OCI-M2 (cell line): Measurements from ENCODE around the gene TARS3.

Experiments used
- DNase-seq: peaks from one replicate; lab custom pipeline; 2025; ENCODE audit not compliant: unreplicated experiment; lab: John Stamatoyannopoulos, UW

TARS3 gene

DNA sequence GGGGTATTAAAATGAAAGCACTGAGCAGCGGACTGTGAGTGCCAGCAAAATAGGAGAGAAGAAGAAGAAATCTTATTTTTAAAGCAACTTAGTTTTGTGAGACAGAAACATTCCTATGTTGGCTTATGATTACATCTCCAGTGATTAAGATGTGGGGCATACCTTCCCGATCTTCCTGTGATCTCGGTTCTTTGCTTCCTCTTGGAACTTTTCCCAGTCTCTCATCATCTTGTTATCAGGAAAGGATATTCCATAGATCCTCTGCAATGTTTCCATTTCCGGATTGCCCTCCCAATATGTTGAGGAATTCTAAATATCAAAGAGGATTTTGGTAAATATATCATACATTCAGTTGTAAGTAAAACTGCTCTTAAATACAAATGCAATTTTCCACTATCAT, 22.2 kb downstream of the TARS3 start:
- DNase-seq, result no peak

DNA sequence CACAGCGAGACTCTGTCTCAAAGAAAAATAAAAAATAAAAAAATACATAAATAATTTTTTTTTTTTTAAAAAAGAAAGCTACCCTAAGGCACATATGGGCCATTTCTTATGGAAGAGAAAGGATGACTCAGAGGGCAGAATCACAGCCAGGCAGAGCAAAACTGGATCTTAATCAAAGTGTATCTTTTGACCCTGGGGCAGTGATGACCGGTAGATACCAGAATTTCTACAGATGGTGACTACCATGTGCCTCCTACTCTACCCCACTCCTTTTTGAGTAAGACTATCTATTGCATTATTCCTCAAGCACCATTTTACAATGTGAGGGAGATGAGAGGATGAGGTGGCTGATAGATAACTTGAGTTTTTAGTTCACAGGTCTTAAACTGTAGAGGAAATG, 26.0 kb downstream of the TARS3 start:
- no peak for DNase-seq

- DNase-seq, result no peak
These were observed 26.8 kb downstream of the TARS3 start for GRCh38 chr15:101697488-101697887.

GRCh38 chr15:101696829-101697228, 27.4 kb downstream of the TARS3 start:
- no peak for DNase-seq

- no peak for DNase-seq
These were observed 30.0 kb downstream of the TARS3 start for GRCh38 chr15:101694261-101694660.

DNA sequence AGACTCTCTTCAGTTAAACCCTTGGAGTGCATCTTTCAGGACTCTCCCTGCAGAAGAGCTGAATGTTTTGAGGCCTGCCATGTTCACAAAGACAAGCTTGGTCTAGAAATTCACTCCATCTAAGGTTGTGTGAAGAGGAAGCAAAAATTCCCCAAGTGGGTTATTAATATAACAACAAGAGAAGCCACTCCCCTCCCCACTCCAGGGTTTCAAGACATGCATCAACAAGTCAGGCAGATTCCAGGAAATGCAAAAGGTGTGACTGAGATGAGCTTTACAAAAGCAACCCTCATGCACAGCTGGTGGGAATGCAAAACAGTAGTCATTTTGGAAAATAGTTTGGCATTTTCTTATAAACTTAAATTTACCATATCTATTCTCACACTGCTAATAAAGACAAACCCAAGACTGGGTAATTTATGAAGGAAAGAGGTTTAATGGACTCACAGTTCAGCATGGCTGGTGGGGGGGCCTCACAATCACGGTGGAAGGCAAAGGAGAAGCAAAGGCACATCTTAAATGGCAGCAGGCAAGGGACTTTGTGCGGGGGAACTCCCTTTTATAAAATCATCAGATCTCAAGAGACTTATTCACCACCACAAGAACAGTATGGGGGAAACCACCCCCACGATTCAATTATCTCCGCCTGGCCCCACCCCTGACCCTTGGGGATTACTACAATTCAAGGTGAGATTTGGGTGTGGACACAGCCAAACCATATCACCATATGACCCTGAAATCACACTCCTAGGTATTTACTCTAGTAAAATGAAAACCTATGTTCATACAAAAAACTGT, 31.3 kb downstream of the TARS3 start:
- DNase-seq, result no peak

- no peak for DNase-seq
These were observed 34.4 kb downstream of the TARS3 start for GRCh38 chr15:101689901-101690300.

GRCh38 chr15:101686718-101687117, 37.6 kb downstream of the TARS3 start:
- no peak for DNase-seq

GRCh38 chr15:101684877-101685276, 39.4 kb downstream of the TARS3 start:
- DNase-seq, result no peak

GRCh38 chr15:101684384-101684783, 39.9 kb downstream of the TARS3 start:
- DNase-seq, result no peak

DNA sequence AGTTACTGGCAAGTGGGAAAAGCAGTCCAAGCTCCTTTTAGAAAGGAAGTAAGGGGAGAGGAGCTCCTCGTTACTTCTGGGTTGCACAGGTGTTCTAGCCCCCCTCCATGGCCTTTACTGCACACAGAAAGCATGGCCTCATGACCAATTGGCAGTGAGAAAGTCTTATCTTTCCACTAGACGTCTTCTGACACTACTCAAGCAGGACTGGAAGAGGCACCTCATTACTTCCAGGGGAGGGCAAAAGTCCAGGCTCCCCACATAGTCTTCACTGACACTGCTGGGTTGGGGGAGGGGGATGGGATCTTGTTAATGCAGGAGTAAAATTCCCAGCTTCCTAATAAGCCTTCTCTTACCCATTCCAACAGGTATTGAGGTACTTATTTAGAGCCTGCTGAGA, 44.5 kb downstream of the TARS3 start:
- no peak for DNase-seq

- no peak for DNase-seq
These were observed 47.3 kb downstream of the TARS3 start for GRCh38 chr15:101676921-101677329.

DNA sequence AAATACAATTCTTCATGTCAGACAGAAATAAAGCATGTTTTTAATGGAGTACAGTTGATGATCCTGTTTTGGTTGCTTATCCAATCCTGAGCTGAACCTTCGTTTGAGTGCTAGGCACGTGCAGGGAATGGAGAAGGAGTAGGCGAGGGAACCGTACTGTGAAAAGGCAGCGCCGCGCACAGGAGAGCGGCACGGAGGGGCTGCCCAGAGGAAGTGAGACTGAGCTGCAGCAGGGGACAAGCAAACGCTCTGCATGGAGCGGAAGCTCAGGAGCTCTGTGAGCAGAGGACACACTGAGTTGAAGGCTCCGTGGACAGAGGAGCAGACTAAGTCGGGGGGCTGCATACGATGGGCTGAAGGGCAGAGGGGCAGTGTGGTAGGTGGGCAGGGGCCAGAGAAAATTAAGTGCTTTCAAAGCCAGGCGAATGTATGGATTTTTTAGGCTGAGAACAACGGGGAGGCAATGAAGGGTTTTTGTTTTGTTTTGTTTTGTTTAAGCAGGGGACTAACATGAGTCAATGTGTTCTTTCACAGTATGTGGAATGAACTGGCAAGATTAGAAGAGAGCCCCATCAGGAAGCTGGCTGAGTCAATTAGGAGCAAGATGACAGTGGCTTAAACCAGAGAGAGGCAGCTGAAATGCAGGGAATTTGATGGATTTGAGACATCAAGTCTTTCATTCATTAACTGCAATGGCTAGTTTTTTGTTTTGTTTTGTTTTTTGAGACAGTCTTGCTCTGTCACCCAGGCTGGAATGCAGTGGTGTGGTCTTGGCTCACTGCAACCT, 48.3 kb downstream of the TARS3 start:
- DNase-seq, result no peak

- DNase-seq, result no peak
These were observed 49.3 kb downstream of the TARS3 start for GRCh38 chr15:101675015-101675414.

DNA sequence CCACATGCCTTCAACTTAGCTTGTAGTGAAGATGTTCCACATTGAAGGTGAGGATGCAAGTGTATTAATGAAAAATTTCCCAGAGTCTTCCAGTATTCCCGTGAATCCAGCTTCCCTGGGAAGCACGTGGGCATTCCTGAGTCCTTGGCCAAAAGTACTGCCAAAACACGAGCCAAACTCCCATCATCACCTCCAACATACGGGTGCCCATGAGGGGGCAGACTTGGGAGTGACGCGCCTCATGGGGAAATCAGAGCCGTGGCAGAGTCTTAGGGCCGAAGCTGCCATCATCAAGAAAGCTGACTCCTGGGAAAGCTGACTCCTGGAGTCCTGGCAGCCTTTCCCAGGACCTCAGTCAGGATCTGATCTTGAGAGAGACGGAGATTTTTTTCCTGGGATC, 52.0 kb downstream of the TARS3 start:
- no peak for DNase-seq

- no peak for DNase-seq
These were observed 54.5 kb downstream of the TARS3 start for GRCh38 chr15:101669744-101670143.

GRCh38 chr15:101667881-101668280, 56.4 kb downstream of the TARS3 start:
- no peak for DNase-seq

- no peak for DNase-seq
These were observed 59.9 kb downstream of the TARS3 start for GRCh38 chr15:101664303-101664913.

GRCh38 chr15:101662203-101662602, 62.1 kb downstream of the TARS3 start:
- no peak for DNase-seq

DNA sequence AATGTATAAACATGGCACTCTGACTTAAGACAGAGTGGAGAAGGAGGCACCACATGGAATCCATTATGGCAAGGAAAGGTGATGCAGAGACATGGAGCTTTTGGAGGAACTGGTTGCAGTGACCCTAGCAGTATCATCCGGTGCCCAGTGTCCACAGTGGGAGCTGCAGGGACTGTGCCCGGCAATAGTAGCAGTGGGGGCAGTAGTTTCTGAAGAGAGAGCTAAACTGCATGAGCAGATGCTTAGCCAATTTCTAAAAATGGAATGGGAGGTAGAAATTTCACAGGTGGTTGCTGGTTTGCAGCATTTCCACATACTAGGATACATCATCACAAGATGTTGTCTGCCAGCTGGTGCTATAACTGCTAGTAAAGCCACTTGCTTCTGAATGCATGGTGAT, 64.3 kb downstream of the TARS3 start:
- DNase-seq, result no peak

DNA sequence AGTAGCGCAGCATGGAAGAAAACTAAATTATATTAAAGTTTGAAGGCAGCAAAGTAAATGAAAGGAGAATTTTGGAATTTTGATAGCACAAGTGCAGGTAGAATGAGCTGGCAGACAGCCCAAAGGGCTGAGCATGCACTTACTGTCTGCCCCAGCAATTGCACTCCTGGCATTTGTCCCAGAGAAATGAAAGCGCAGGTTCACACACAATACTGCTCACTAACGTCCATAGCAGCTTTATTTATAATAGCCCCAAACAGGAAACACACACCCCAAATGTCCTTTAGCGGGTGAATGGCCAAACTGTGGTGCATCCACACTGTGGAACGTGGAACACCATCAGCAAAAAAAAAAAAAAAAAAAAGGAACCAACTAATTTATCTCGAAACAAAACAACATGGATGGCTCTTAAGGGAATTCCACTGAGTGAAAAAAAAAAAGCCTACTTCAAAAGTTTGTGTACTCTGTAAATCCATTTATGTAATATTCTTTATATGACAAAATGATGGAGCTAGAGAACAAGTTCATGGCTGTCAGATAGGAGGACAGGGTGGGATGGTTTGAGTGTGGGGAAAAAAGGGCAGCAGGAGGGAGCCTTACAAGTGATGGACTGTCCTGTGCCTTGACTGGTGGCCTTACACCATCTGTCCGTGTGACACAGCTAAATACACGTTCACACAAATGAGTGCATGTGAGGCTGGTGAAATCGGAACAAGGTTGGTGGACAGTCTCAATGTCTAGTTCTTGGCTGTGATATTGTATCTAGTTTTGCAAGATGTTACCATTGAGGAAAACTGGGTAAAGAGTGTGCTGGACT, 66.1 kb downstream of the TARS3 start:
- no peak for DNase-seq
